Ishikawa (cell line): ENCODE measurements around the gene PKNOX2.

Source experiments
- CEBPB ChIP-seq: IDR thresholded peaks from 2 replicates; pipeline ENCODE4 v1.6.1; 2012
- EGR1 ChIP-seq: IDR thresholded peaks from 2 replicates; pipeline ENCODE4 v1.6.1; 2012
- EP300 ChIP-seq: IDR thresholded peaks from 2 replicates; pipeline ENCODE4 v1.6.1; 2012; ENCODE audit warnings: borderline replicate concordance
- FOXM1 ChIP-seq: IDR thresholded peaks from 2 replicates; pipeline ENCODE4 v1.6.1; 2012; ENCODE audit warnings: low read depth, borderline replicate concordance
- RAD21 ChIP-seq: IDR thresholded peaks from 2 replicates; pipeline ENCODE4 v1.6.1; 2012; ENCODE audit warnings: low read depth
- TEAD4 ChIP-seq: IDR thresholded peaks from 2 replicates; pipeline ENCODE4 v1.6.1; 2012
- ZBTB7A ChIP-seq: IDR thresholded peaks from 2 replicates; pipeline ENCODE4 v1.6.1; 2012; ENCODE audit warnings: low read depth
- TF ChIP-seq, protein P1 (sequence below): IDR thresholded peaks from 2 replicates; pipeline ENCODE4 v1.6.1; 2012
- TF ChIP-seq, protein P2 (sequence below): IDR thresholded peaks from 2 replicates; pipeline ENCODE4 v1.6.1; 2012; ENCODE audit warnings: low read depth, mild to moderate bottlenecking

DNA sequence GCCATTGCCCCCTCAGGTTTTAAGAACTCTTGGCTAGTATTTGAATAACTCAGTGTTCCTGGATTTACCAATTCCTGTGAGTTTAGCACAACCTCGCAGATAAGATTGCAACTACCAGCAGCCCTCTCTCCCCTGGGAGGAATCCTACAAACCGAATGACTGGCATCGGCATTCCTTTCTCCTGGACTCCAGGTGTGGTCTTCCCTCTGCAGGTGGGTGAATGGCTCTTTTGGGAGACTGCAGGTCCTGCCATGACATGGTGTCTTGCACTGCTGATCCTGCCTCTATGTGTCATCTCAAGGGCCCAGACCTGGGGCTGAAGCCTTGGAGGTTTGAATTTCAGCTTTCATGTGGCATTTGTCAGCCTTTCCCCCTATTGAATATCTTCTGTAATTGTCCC is 105.6 kb downstream of the PKNOX2 start:
- no peak for TF ChIP-seq RAD21
- TF ChIP-seq, protein P1, sequence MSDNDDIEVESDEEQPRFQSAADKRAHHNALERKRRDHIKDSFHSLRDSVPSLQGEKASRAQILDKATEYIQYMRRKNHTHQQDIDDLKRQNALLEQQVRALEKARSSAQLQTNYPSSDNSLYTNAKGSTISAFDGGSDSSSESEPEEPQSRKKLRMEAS: no peak
- TF ChIP-seq EP300: no peak
- no peak for TF ChIP-seq CEBPB
- no peak for TF ChIP-seq FOXM1
- no peak for TF ChIP-seq ZBTB7A
- TF ChIP-seq EGR1: no peak
- no peak for TF ChIP-seq TEAD4
- TF ChIP-seq, protein P2, sequence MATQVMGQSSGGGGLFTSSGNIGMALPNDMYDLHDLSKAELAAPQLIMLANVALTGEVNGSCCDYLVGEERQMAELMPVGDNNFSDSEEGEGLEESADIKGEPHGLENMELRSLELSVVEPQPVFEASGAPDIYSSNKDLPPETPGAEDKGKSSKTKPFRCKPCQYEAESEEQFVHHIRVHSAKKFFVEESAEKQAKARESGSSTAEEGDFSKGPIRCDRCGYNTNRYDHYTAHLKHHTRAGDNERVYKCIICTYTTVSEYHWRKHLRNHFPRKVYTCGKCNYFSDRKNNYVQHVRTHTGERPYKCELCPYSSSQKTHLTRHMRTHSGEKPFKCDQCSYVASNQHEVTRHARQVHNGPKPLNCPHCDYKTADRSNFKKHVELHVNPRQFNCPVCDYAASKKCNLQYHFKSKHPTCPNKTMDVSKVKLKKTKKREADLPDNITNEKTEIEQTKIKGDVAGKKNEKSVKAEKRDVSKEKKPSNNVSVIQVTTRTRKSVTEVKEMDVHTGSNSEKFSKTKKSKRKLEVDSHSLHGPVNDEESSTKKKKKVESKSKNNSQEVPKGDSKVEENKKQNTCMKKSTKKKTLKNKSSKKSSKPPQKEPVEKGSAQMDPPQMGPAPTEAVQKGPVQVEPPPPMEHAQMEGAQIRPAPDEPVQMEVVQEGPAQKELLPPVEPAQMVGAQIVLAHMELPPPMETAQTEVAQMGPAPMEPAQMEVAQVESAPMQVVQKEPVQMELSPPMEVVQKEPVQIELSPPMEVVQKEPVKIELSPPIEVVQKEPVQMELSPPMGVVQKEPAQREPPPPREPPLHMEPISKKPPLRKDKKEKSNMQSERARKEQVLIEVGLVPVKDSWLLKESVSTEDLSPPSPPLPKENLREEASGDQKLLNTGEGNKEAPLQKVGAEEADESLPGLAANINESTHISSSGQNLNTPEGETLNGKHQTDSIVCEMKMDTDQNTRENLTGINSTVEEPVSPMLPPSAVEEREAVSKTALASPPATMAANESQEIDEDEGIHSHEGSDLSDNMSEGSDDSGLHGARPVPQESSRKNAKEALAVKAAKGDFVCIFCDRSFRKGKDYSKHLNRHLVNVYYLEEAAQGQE: no peak
